ENCODE data around the gene RTN1. TPM values are rescaled to one million over a fixed set of nuclear protein-coding genes. Genes with fewer than 3 reads are reported as not detected.

RTN1 gene
- total and polyA plus RNA-seq, 10 of the 15 experiments (the other 5 are each of a cell fraction or from before 2014, with no cell fraction given), result 0.03 to 0.55 (median 0.13) TPM; not detected in 4

- ATAC-seq, result no peak
- no peak for DNase-seq (ENCODE audit: low read depth, low spot score)
- Histone ChIP-seq H3K36me3 (ENCODE audit: control insufficient read depth in 2 of 2, insufficient read depth in 2 of 2, low read length in 1 of 2) (no peaks in the 10 kb centered on the region), H4K20me1 (ENCODE audit: control insufficient read depth, insufficient read depth) (no peaks in the 10 kb centered on the region), H2AFZ (ENCODE audit: control insufficient read depth, low read depth, low read length) (no peak overlapping the region), H3K4me3 (no peak overlapping the region), H3K27me3 (replicated peaks in 1 of 2; ENCODE audit: control insufficient read depth in 2 of 2, insufficient read depth in 2 of 2, low read length in 1 of 2) (no peaks in the 10 kb centered on the region), H3K79me2 (ENCODE audit: control insufficient read depth, insufficient read depth, low read length) (no peaks in the 10 kb centered on the region), H3K27ac (ENCODE audit: control insufficient read depth, insufficient read depth) (no peak overlapping the region), H3K9me3 (replicated peaks; ENCODE audit: control insufficient read depth, insufficient read depth, low read length) (peaks cover 3% of the 10 kb centered on the region; the same call in 2 of the 3 replicates), H3K4me1 (ENCODE audit: control insufficient read depth, insufficient read depth, low read length) (no peaks in the 10 kb centered on the region), H3K9ac (ENCODE audit: control insufficient read depth, insufficient read depth, low read length) (no peak overlapping the region), H3K4me2 (ENCODE audit: control insufficient read depth, insufficient read depth) (no peak overlapping the region)
- RAD21 ChIA-PET (ENCODE audit: unreplicated experiment), result no interaction called here
- TF ChIP-seq BACH1 (IDR thresholded peaks at IDR 0.05; ENCODE audit: borderline replicate concordance), result no peak
- TF ChIP-seq SUPT20H (IDR thresholded peaks at IDR 0.05; ENCODE audit: borderline replicate concordance, control insufficient read depth, low read depth, low read length), result no peak
- TF ChIP-seq REST (IDR thresholded peaks at IDR 0.05; ENCODE audit: low read depth, low read length), result no peak
- TF ChIP-seq PAX5 (IDR thresholded peaks at IDR 0.05; ENCODE audit: borderline replicate concordance, low read depth, low read length), result no peak
- TF ChIP-seq ZBED1 (IDR thresholded peaks at IDR 0.05; ENCODE audit: borderline replicate concordance), result no peak
- no peak for TF ChIP-seq MEF2B (IDR thresholded peaks at IDR 0.05; ENCODE audit: partially characterized antibody, poor library complexity, severe bottlenecking)
- TF ChIP-seq FOXM1 (IDR thresholded peaks at IDR 0.05; ENCODE audit: low read depth, low read length), result no peak
- no peak for TF ChIP-seq GATAD2B (conservative IDR thresholded peaks at IDR 0.05; ENCODE audit: low read depth)
- WGBS (ENCODE audit: insufficient coverage, insufficient replicate concordance, low lambda C conversion rate, missing lambda C conversion rate), result 0% methylated on average over 2 of the region's 2 CpGs
- SMC1A ChIA-PET (ENCODE audit: uncharacterized antibody, unreplicated experiment), result interaction anchor here (0.8 kb wide), 1 partner anchor 77 kb away, joined by 3 read pairs; no protein-coding TSS in a partner anchor
- POLR2A ChIA-PET, result no interaction called here
- in situ Hi-C loops (cut with MboI) (no loop called here), intact Hi-C loops (cut with micrococcal nuclease; ENCODE audit: unreplicated experiment) (no loop called here)
- CTCF ChIA-PET, result no interaction called here
- BruUV-seq (replicated peaks), result no TSS peak
- no peak for FAIRE-seq
Observed at GRCh38 chr14:59857328-59857727, 13.2 kb downstream of the RTN1 start.
